Dendritic cell treated with granulocyte-macrophage colony-stimulating factor and Interleukin-4, amounts not matched to agents 40 ng/mL and 50 ng/mL, for 4 days (primary cell): Measurements from ENCODE around the gene RYR2.

Experiments
- H3K27ac Mint-ChIP-seq: one replicate; pipeline ENCODE4 v1.8.0; 2022; ENCODE audit warnings: mild to moderate bottlenecking, mixed read lengths
- H3K27me3 Mint-ChIP-seq: one replicate; pipeline ENCODE4 v1.8.0; 2022; ENCODE audit warnings: mild to moderate bottlenecking, mixed read lengths
- H3K36me3 Mint-ChIP-seq: one replicate; pipeline ENCODE4 v1.8.0; 2022; ENCODE audit warnings: low read depth, mixed read lengths
- H3K4me1 Mint-ChIP-seq: one replicate; pipeline ENCODE4 v1.8.0; 2022; ENCODE audit warnings: low read depth, mixed read lengths
- H3K4me3 Mint-ChIP-seq: one replicate; pipeline ENCODE4 v1.8.0; 2022; ENCODE audit warnings: mild to moderate bottlenecking, moderate library complexity, mixed read lengths
- H3K9me3 Mint-ChIP-seq: one replicate; pipeline ENCODE4 v1.8.0; 2022; ENCODE audit warnings: mixed read lengths
- intact Hi-C: fragments of 100-400 bp; cut with micrococcal nuclease; formaldehyde crosslinking; loops from one replicate; pipeline ENCODE4 v1.15.0; 2022

Gene RYR2

GRCh38 chr1:237041795-237042525 is at the start of gene RYR2:
TSS of gene RYR2 (plus strand) at chr1:237042184. CDS start at chr1:237042522, 338 bp downstream.
- H3K36me3 Mint-ChIP-seq = no peaks in the 10 kb centered on the region

GRCh38 chr1:236992449-236992848 is 49.5 kb upstream of the RYR2 start:
- no peaks in the 10 kb centered on the region for H3K27me3 Mint-ChIP-seq
- H3K9me3 Mint-ChIP-seq = peaks cover 23% of the 10 kb centered on the region
- no peak overlapping the region for H3K27ac Mint-ChIP-seq
- no peaks in the 10 kb centered on the region for H3K36me3 Mint-ChIP-seq
- no peaks in the 10 kb centered on the region for H3K4me1 Mint-ChIP-seq
- no peak overlapping the region for H3K4me3 Mint-ChIP-seq
- intact Hi-C loops = no loop called here

More at GRCh38 chr1:237041795-237042525, at the start of gene RYR2:
- Mint-ChIP-seq H3K27me3 (peaks cover 46% of the 10 kb centered on the region), H3K4me3 (no peak within 1 kb of the TSS), H3K27ac (no peak within 1 kb of the TSS), H3K4me1 (no peaks in the 10 kb centered on the region), H3K9me3 (no peaks in the 10 kb centered on the region)
- intact Hi-C loops = no loop called here

- H3K4me3 Mint-ChIP-seq = no peak overlapping the region
- peaks cover 16% of the 10 kb centered on the region for H3K9me3 Mint-ChIP-seq
- no peaks in the 10 kb centered on the region for H3K4me1 Mint-ChIP-seq
- H3K36me3 Mint-ChIP-seq = no peaks in the 10 kb centered on the region
- intact Hi-C loops = no loop called here
- no peak overlapping the region for H3K27ac Mint-ChIP-seq
- H3K27me3 Mint-ChIP-seq = no peaks in the 10 kb centered on the region
Measured at GRCh38 chr1:236994450-236994849, 47.5 kb upstream of the RYR2 start.

- Mint-ChIP-seq H3K27me3 (no peaks in the 10 kb centered on the region), H3K36me3 (no peaks in the 10 kb centered on the region), H3K4me3 (no peak overlapping the region), H3K9me3 (no peaks in the 10 kb centered on the region), H3K27ac (no peak overlapping the region), H3K4me1 (no peaks in the 10 kb centered on the region)
- intact Hi-C loops = no loop called here
Measured at GRCh38 chr1:236997361-236997760, 44.6 kb upstream of the RYR2 start.

GRCh38 chr1:236997882-236998281 is 44.1 kb upstream of the RYR2 start:
- Mint-ChIP-seq H3K27me3 (no peaks in the 10 kb centered on the region), H3K27ac (no peak overlapping the region), H3K36me3 (no peaks in the 10 kb centered on the region), H3K9me3 (no peaks in the 10 kb centered on the region), H3K4me3 (no peak overlapping the region), H3K4me1 (no peaks in the 10 kb centered on the region)
- intact Hi-C loops = no loop called here

- Mint-ChIP-seq H3K9me3 (no peaks in the 10 kb centered on the region), H3K27me3 (no peaks in the 10 kb centered on the region), H3K4me3 (no peak overlapping the region), H3K36me3 (no peaks in the 10 kb centered on the region), H3K27ac (no peak overlapping the region), H3K4me1 (no peaks in the 10 kb centered on the region)
- intact Hi-C loops = no loop called here
Measured at GRCh38 chr1:236998546-236998945, 43.4 kb upstream of the RYR2 start.

- H3K4me1 Mint-ChIP-seq = no peaks in the 10 kb centered on the region
Measured at GRCh38 chr1:237000191-237000590, 41.8 kb upstream of the RYR2 start.

GRCh38 chr1:237003516-237003915 is 38.5 kb upstream of the RYR2 start:
- Mint-ChIP-seq H3K27me3 (no peaks in the 10 kb centered on the region), H3K36me3 (no peaks in the 10 kb centered on the region), H3K4me1 (no peaks in the 10 kb centered on the region), H3K27ac (no peak overlapping the region), H3K4me3 (no peak overlapping the region), H3K9me3 (no peaks in the 10 kb centered on the region)
- intact Hi-C loops = no loop called here

More at GRCh38 chr1:237000191-237000590, 41.8 kb upstream of the RYR2 start:
- Mint-ChIP-seq H3K4me3 (no peak overlapping the region), H3K27me3 (no peaks in the 10 kb centered on the region), H3K9me3 (no peaks in the 10 kb centered on the region), H3K27ac (no peak overlapping the region), H3K36me3 (no peaks in the 10 kb centered on the region)
- intact Hi-C loops = no loop called here

- intact Hi-C loops = no loop called here
- no peak within 1 kb of the TSS for H3K27ac Mint-ChIP-seq
- H3K9me3 Mint-ChIP-seq = no peaks in the 10 kb centered on the region
- H3K4me1 Mint-ChIP-seq = no peaks in the 10 kb centered on the region
- no peaks in the 10 kb centered on the region for H3K36me3 Mint-ChIP-seq
- no peaks in the 10 kb centered on the region for H3K27me3 Mint-ChIP-seq
- no peak within 1 kb of the TSS for H3K4me3 Mint-ChIP-seq
Measured at GRCh38 chr1:237004116-237004515, 37.9 kb upstream of the RYR2 start, which contains the start of gene MT1HL1. TSS of gene MT1HL1 (minus strand) at chr1:237004441. CDS start at chr1:237004372, 69 bp downstream.

GRCh38 chr1:237005674-237006073 is 36.3 kb upstream of the RYR2 start:
- no peak overlapping the region for H3K27ac Mint-ChIP-seq

GRCh38 chr1:237007147-237007881 is 34.7 kb upstream of the RYR2 start:
- Mint-ChIP-seq H3K4me1 (no peaks in the 10 kb centered on the region), H3K27ac (no peak overlapping the region), H3K9me3 (no peaks in the 10 kb centered on the region)

More at GRCh38 chr1:237005674-237006073, 36.3 kb upstream of the RYR2 start:
- intact Hi-C loops = no loop called here
- no peaks in the 10 kb centered on the region for H3K9me3 Mint-ChIP-seq
- no peaks in the 10 kb centered on the region for H3K27me3 Mint-ChIP-seq
- H3K36me3 Mint-ChIP-seq = no peaks in the 10 kb centered on the region
- no peaks in the 10 kb centered on the region for H3K4me1 Mint-ChIP-seq
- no peak overlapping the region for H3K4me3 Mint-ChIP-seq

GRCh38 chr1:237009611-237010010 is 32.4 kb upstream of the RYR2 start:
- Mint-ChIP-seq H3K36me3 (no peaks in the 10 kb centered on the region), H3K27me3 (no peaks in the 10 kb centered on the region)
- intact Hi-C loops = no loop called here

More at GRCh38 chr1:237007147-237007881, 34.7 kb upstream of the RYR2 start:
- H3K27me3 Mint-ChIP-seq = no peaks in the 10 kb centered on the region
- no peaks in the 10 kb centered on the region for H3K36me3 Mint-ChIP-seq
- intact Hi-C loops = no loop called here
- no peak overlapping the region for H3K4me3 Mint-ChIP-seq

GRCh38 chr1:237011432-237011831 is 30.6 kb upstream of the RYR2 start:
- H3K9me3 Mint-ChIP-seq = no peaks in the 10 kb centered on the region
- H3K4me1 Mint-ChIP-seq = no peaks in the 10 kb centered on the region
- no peak overlapping the region for H3K4me3 Mint-ChIP-seq
- no peaks in the 10 kb centered on the region for H3K27me3 Mint-ChIP-seq
- no peak overlapping the region for H3K27ac Mint-ChIP-seq
- intact Hi-C loops = no loop called here
- H3K36me3 Mint-ChIP-seq = no peaks in the 10 kb centered on the region

More at GRCh38 chr1:237009611-237010010, 32.4 kb upstream of the RYR2 start:
- Mint-ChIP-seq H3K27ac (no peak overlapping the region), H3K9me3 (no peaks in the 10 kb centered on the region), H3K4me3 (no peak overlapping the region), H3K4me1 (no peaks in the 10 kb centered on the region)

GRCh38 chr1:237012361-237012760 is 29.6 kb upstream of the RYR2 start:
- H3K4me3 Mint-ChIP-seq = no peak overlapping the region
- no peaks in the 10 kb centered on the region for H3K27me3 Mint-ChIP-seq
- intact Hi-C loops = no loop called here
- H3K36me3 Mint-ChIP-seq = no peaks in the 10 kb centered on the region
- no peaks in the 10 kb centered on the region for H3K9me3 Mint-ChIP-seq
- H3K4me1 Mint-ChIP-seq = no peaks in the 10 kb centered on the region
- H3K27ac Mint-ChIP-seq = no peak overlapping the region
